Activated CD8-positive, alpha-beta memory T cell treated with anti-CD3 and anti-CD28 coated beads for 4 hours (primary cell): ENCODE results near the gene GABBR2.

Experiments used
- DNase-seq, 2 donors: peaks; one replicate each; pipeline ENCODE4 v3.0.0-alpha.2; 2020; ENCODE audit warnings: low read depth in 2 of 2

GABBR2 gene

DNA sequence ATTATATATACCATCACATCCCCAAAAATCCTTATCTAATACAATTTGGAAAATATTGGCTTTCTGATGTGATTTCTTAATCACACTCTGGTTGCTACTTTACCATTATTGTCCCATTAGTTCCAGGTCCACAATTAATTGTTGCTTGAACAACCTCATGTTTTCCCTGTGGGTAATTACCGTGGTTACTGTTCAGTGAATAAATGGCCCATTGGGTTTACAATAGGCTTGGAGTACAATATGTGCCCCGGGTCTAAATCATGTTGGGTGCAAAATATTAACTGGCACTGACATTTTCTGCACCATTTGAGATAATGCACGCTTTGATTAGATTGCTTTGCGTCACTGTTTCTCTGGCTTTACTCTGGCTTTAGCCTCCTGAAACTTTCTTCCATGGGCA is 163.7 kb downstream of the GABBR2 start:
- no peak for DNase-seq

DNA sequence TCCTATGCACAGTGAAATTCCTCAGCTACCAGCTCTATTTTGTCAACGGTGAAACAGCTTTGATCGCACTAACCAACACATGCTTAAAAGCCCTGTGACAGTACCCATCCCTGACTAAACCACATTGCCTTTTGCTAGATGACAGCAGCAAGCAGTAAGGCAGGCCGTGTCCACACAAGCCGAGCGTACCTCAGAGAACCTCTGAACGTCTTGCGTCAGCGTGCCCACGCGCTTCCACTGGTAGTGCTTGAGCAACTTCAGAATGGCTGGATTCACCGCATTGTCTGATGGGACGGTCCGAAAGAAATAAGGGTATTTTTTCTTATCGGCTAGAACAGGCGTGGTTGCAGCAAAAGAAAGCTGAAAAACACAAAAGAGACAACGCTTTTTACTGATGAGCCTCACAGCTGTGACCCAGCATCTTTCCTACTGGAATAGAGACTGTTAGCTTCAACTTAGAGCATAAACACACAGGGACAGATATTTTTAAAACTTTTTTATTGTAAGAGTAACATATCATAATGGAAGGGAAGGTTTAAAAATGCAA is 167.0 kb downstream of the GABBR2 start:
- DNase-seq = no peak

DNA sequence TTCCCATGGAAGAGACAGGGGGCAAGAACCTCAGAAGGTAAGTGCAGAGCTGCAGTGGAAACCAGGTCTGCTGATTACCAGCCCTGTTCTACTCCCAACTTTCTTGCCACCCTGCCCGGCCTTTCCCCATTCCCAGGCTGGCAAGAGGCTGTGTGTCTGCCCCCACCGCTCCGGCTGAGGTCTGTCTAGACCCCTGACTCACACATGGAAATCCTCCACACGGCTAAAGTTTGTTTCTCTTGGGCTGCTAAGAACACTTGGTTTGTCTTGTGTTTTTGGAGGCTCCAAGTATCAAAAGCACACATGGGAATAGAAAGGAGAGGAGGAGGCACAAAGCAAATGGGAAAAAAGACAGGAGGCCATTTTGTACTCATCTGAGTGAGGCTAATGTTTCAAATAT is 168.3 kb downstream of the GABBR2 start:
- DNase-seq = no peak

DNA sequence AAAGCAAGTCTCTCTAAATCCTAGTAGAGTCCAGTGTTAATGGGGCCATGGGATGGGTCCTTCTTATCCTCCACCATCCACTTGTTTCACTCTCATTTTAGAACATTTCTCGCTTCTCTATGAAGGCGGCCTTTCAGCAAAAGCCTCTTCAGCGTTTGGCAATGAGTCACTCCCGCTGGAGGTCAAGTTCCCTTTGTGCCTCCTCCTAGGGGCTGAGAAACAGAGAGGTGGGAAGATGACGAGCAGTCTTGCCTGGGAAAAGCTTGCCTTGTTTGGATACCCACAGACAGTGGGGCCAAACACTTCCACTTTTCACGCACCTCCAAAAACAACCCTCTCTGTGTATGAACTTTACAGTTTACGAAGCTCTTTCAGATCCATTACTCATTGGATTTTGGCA is 168.8 kb downstream of the GABBR2 start:
- no peak for DNase-seq

- DNase-seq = no peak
Observed at GRCh38 chr9:98538626-98539031, 170.1 kb downstream of the GABBR2 start.

DNA sequence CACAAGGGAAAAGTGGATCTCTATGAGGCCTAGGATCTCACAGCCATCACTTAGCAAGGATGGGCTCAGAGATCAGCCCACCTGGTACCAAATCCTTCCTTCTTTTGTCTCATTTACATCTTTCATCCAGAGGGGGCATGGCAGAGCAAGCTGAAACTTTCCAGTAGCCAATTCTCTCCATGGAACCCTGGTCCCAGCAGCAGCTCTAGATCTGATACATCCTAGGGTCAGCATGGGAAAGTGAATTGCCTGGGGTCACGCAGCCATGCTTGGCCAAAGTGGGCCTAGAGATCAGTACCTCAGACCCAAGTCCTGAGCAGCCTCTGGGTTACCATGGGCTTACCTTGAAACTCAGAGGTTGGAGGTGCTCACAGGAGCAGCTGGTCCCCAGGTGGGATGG is 170.5 kb downstream of the GABBR2 start:
- no peak for DNase-seq

DNA sequence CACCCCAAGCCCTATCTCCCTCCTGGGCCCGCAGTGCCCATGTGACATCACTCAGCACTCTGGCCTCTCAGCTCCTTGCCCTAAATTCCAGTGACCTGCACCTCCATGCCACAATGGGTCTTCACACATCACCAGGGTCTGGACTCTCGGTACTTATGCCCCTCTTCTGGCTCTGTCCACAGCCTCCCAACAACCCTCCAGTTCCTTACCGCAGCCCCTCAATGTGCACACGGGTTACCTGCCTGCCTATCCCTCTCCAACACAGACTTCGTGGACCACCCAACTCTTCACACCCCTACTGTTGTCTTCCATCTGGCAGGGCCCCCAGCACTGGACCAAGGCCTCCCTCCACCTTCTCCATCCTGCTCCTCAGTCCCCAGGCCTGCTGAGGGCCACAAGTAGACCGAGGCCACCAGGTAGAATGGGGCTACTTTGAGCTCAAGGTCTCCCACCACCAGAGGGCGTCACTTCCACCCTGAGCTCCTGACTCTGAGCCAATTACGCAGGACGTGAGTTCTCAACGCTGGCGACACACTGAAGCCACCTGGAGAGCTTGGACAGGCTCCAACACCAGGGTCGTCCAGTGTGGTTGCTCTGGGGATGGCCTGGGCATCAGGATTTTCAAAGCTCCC is 172.1 kb downstream of the GABBR2 start:
- DNase-seq = no peak

GRCh38 chr9:98533866-98534265 is 174.9 kb downstream of the GABBR2 start:
- no peak for DNase-seq

DNA sequence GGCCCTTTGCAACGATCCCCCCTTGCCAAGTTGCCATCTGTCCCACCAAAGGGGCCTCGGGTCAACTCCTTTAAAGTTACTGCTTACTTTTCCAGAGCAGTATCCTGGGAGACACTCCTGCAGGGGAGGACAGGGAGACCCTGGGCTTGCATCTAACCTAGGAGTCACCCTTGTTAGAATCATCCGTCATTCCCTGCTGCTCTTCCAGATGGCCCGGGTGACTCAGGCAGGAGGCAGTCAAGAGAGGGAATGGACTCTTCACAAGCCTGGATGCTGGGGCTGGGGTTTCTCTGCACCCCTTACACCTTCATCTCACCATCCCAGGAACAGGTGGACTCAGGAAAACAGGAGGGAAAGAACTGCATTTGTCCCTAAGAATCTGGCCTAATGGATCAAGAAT is 175.6 kb downstream of the GABBR2 start:
- DNase-seq = no peak

GRCh38 chr9:98532574-98532973 is 176.2 kb downstream of the GABBR2 start:
- no peak for DNase-seq

GRCh38 chr9:98532147-98532546 is 176.6 kb downstream of the GABBR2 start:
- no peak for DNase-seq

- no peak for DNase-seq
Observed at GRCh38 chr9:98530806-98531386, 177.8 kb downstream of the GABBR2 start.

- DNase-seq = no peak
Observed at GRCh38 chr9:98530275-98530674, 178.5 kb downstream of the GABBR2 start.

GRCh38 chr9:98529841-98530240 is 178.9 kb downstream of the GABBR2 start:
- DNase-seq = no peak

- DNase-seq = no peak
Observed at GRCh38 chr9:98523231-98523901, 185.4 kb downstream of the GABBR2 start.

- no peak for DNase-seq
Observed at GRCh38 chr9:98522487-98522886, 186.2 kb downstream of the GABBR2 start.

- DNase-seq = no peak
Observed at GRCh38 chr9:98521141-98521540, 187.6 kb downstream of the GABBR2 start.

GRCh38 chr9:98520221-98520960 is 188.3 kb downstream of the GABBR2 start:
- no peak for DNase-seq

DNA sequence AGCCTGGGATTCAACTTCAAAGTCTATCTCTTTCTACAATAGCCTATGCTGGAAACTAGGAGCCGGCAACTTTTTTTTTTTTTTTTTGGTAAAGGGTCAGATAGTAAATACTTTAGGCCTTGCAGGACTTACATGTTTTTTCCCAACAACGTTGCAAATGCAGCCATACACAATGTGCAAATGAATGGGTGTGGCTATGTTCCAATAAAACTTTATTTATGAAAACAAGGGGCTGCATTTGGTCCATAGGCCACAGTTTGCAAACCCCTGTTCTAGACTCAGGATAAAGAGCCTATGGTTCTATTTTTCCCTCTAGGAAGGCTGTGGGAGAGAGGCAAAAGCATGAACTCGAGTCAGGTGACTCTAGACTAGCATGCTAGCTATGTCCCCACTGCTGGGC is 189.1 kb downstream of the GABBR2 start:
- DNase-seq = no peak

- DNase-seq = no peak
Observed at GRCh38 chr9:98518556-98518955, 190.2 kb downstream of the GABBR2 start.

GRCh38 chr9:98517761-98518160 is 191.0 kb downstream of the GABBR2 start:
- DNase-seq = no peak

- DNase-seq = no peak
Observed at GRCh38 chr9:98516897-98517503, 191.7 kb downstream of the GABBR2 start.
